Measurements from ENCODE around the gene MCAM. TPM values are rescaled to one million over a fixed set of nuclear protein-coding genes. Genes with fewer than 3 reads are reported as not detected.
A peak's percentile ranks its signal among the peaks of the same experiment; 100 is the strongest.

Gene MCAM
- total and polyA plus RNA-seq, 8 donors, result 59.5 to 149 (median 114) TPM

DNA sequence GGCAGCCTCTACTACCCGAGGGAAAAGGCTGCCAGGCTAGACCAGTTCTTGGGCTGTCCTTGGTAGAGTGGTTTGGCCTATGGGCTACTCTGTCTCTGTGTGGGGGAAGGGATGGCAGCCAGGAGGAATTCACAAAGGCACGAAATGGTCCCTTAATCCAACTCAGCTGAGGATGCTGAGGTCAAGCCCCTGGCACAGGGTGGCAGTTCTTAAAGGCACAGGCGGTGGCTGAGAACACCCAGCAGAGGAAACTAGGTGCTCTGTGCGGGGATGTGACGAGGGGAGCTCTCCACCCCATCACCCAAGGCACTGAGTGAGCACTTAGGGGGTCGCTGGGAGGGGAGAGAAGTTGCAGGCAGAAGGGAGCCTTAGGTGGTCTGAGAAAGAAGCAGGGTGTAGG is 29.7 kb upstream of the MCAM start, which contains the start of gene MFRP:
TSS of gene MFRP (minus strand) at position 101 of the 400 bp plus-strand sequence. CDS start 192 bp downstream, outside the sequence.
- TF ChIP-seq, protein P1, sequence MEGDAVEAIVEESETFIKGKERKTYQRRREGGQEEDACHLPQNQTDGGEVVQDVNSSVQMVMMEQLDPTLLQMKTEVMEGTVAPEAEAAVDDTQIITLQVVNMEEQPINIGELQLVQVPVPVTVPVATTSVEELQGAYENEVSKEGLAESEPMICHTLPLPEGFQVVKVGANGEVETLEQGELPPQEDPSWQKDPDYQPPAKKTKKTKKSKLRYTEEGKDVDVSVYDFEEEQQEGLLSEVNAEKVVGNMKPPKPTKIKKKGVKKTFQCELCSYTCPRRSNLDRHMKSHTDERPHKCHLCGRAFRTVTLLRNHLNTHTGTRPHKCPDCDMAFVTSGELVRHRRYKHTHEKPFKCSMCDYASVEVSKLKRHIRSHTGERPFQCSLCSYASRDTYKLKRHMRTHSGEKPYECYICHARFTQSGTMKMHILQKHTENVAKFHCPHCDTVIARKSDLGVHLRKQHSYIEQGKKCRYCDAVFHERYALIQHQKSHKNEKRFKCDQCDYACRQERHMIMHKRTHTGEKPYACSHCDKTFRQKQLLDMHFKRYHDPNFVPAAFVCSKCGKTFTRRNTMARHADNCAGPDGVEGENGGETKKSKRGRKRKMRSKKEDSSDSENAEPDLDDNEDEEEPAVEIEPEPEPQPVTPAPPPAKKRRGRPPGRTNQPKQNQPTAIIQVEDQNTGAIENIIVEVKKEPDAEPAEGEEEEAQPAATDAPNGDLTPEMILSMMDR (IDR thresholded peaks at IDR 0.05), result no peak
- no peaks in the 10 kb centered on the region for H3K36me3 ChIP-seq
- no peak for ATAC-seq
- peaks cover 0 to 27% of the 10 kb centered on the region in 2 donors for H3K27me3 ChIP-seq
- H3K9me3 ChIP-seq, result no peaks in the 10 kb centered on the region
- DNase-seq, result no peak
- H3K4me1 ChIP-seq, result peaks cover 0 to under 1% of the 10 kb centered on the region in 2 donors
- no peak within 1 kb of the TSS for H3K27ac ChIP-seq
- intact Hi-C loops (cut with DNase I), result no loop called here
- no peak within 1 kb of the TSS for H3K4me3 ChIP-seq

GRCh38 chr11:119345685-119346084 is 28.8 kb upstream of the MCAM start:
- intact Hi-C loops (cut with DNase I), result no loop called here
- no peaks in the 10 kb centered on the region for H3K9me3 ChIP-seq

GRCh38 chr11:119344291-119345010 is 27.5 kb upstream of the MCAM start:
- H3K27me3 ChIP-seq, result peaks cover 7 to 43% of the 10 kb centered on the region in 2 donors
- H3K27ac ChIP-seq, result no peak overlapping the region
- H3K9me3 ChIP-seq, result no peaks in the 10 kb centered on the region
- DNase-seq (peak in 1 of 4 donors; percentile 32), ATAC-seq (no peak)
- intact Hi-C loops (cut with DNase I), result no loop called here
- TF ChIP-seq, protein P1 (IDR thresholded peaks at IDR 0.05), result no peak
- peaks cover 11 to 22% of the 10 kb centered on the region in 2 donors for H3K4me1 ChIP-seq
- H3K36me3 ChIP-seq, result no peaks in the 10 kb centered on the region
- no peak overlapping the region for H3K4me3 ChIP-seq

More at GRCh38 chr11:119345685-119346084, 28.8 kb upstream of the MCAM start:
- peaks cover 0 to 31% of the 10 kb centered on the region in 2 donors for H3K27me3 ChIP-seq
- no peak overlapping the region for H3K4me3 ChIP-seq
- TF ChIP-seq, protein P1 (IDR thresholded peaks at IDR 0.05), result no peak
- DNase-seq, result no peak
- H3K4me1 ChIP-seq, result peaks cover 9 to 10% of the 10 kb centered on the region in 2 donors
- no peaks in the 10 kb centered on the region for H3K36me3 ChIP-seq
- no peak for ATAC-seq
- H3K27ac ChIP-seq, result no peak overlapping the region

DNA sequence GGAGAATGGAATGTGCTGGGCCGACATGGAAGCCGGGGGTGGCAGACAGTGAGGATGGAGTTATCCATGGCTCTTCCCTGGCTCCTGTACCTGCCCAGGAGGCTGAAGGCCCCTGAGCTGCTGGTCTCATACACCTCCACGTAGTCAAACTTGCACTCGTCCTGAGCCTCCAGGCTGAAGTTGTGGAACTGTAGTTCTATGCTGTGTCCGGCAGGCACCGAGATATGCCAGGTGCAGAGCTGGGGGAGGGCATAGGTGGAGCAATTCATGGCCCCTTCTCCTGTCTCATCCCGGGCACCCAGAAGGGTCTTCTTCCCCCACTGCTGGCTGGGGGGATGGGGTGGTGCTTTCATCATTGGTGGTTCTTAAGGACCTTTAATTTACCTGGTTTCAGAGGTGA is 26.8 kb upstream of the MCAM start:
- Histone ChIP-seq H3K9me3 (no peaks in the 10 kb centered on the region), H3K4me1 (peaks cover 13 to 28% of the 10 kb centered on the region in 2 donors), H3K36me3 (no peaks in the 10 kb centered on the region), H3K27ac (no peak overlapping the region), H3K4me3 (no peak overlapping the region), H3K27me3 (peaks cover 7 to 51% of the 10 kb centered on the region in 2 donors)
- ATAC-seq (no peak), DNase-seq (no peak)
- TF ChIP-seq, protein P1 (IDR thresholded peaks at IDR 0.05), result no peak
- intact Hi-C loops (cut with DNase I), result no loop called here

- H3K27me3 ChIP-seq, result peaks cover 7 to 54% of the 10 kb centered on the region in 2 donors
- TF ChIP-seq, protein P1 (IDR thresholded peaks at IDR 0.05), result no peak
- intact Hi-C loops (cut with DNase I), result no loop called here
- H3K4me3 ChIP-seq, result no peak overlapping the region
- peak in 1 of 4 donors; percentile 31 for DNase-seq
- H3K4me1 ChIP-seq, result peaks cover 13 to 40% of the 10 kb centered on the region in 2 donors
- no peaks in the 10 kb centered on the region for H3K9me3 ChIP-seq
- H3K27ac ChIP-seq, result no peak overlapping the region
- no peaks in the 10 kb centered on the region for H3K36me3 ChIP-seq
- ATAC-seq, result no peak
Observed at GRCh38 chr11:119342362-119343130, 25.6 kb upstream of the MCAM start.

Measured in left lung (tissue), 10 donors.